GM21447 (cell line): ENCODE results near the gene DOK4.
"Not testable (repeated sequence)": the region's sequence is repeated elsewhere in the genome, so short reads cannot be mapped to it uniquely, and the experiment has no call there.

ENCODE experiments used
- ATAC-seq: cut with Tn5 transposase; IDR thresholded peaks from one replicate; pipeline ENCODE4 v1.9.1; 2021; ENCODE audit not compliant: unreplicated experiment

Gene DOK4

GRCh38 chr16:57503366-57503765 is 17.1 kb upstream of the DOK4 start:
- no peak for ATAC-seq

- ATAC-seq, result no peak
Observed at GRCh38 chr16:57502048-57502775, 15.9 kb upstream of the DOK4 start.

GRCh38 chr16:57501492-57501891 is 15.2 kb upstream of the DOK4 start:
- no peak for ATAC-seq

GRCh38 chr16:57500578-57501111 is 14.4 kb upstream of the DOK4 start:
- no peak for ATAC-seq

GRCh38 chr16:57499941-57500340 is 13.6 kb upstream of the DOK4 start:
- not testable (repeated sequence) for ATAC-seq

GRCh38 chr16:57498031-57498430 is 11.7 kb upstream of the DOK4 start:
- no peak for ATAC-seq

- no peak for ATAC-seq
Observed at GRCh38 chr16:57497121-57497520, 10.8 kb upstream of the DOK4 start.

- ATAC-seq, result no peak
Observed at GRCh38 chr16:57493767-57494166, 7.5 kb upstream of the DOK4 start.

- no peak for ATAC-seq
Observed at GRCh38 chr16:57489229-57489628, 2.9 kb upstream of the DOK4 start.

- no peak for ATAC-seq
Observed at GRCh38 chr16:57486858-57487834, 853 bp upstream of the DOK4 start.

GRCh38 chr16:57485091-57485915 is 990 bp downstream of the DOK4 start:
- ATAC-seq, result no peak

- ATAC-seq, result no peak
Observed at GRCh38 chr16:57484515-57485005, 1.7 kb downstream of the DOK4 start.

- ATAC-seq, result no peak
Observed at GRCh38 chr16:57483725-57484514, 2.4 kb downstream of the DOK4 start.

GRCh38 chr16:57482845-57483545 is 3.3 kb downstream of the DOK4 start:
- no peak for ATAC-seq

GRCh38 chr16:57481421-57481820 is 4.9 kb downstream of the DOK4 start:
- ATAC-seq, result no peak

- no peak for ATAC-seq
Observed at GRCh38 chr16:57480754-57481230, 5.5 kb downstream of the DOK4 start.

- ATAC-seq, result no peak
Observed at GRCh38 chr16:57479976-57480753, 6.1 kb downstream of the DOK4 start.

GRCh38 chr16:57479205-57479975 is 6.9 kb downstream of the DOK4 start:
- ATAC-seq, result no peak
